A673 (cell line): ENCODE data around the gene PDCD6IP. TPM values are rescaled to one million over a fixed set of nuclear protein-coding genes. Genes with fewer than 3 reads are reported as not detected.

ENCODE experiments used
- BruUV-seq: library from RNA; stranded (reverse); fragments of 400-500 nt; replicated peaks from 2 replicates; lab custom pipeline; 2021; lab: Mats Ljungman, UMichigan
- CTCF ChIA-PET: fragments of 300-600 bp; sonication (Branson Sonifier 250); formaldehyde crosslinking; loops from one replicate; lab custom pipeline; 2022; ENCODE audit warnings: antibody characterized with exemption; lab: Charles Lee
- POLR2A ChIA-PET: fragments of 300-600 bp; sonication (Branson Sonifier 250); formaldehyde crosslinking; loops from one replicate; lab custom pipeline; 2022; ENCODE audit warnings: antibody characterized with exemption; ENCODE audit not compliant: low non-redundant PET; lab: Charles Lee
- DNase-seq: peaks from one replicate; pipeline ENCODE4 v3.0.0-alpha.2; 2015; ENCODE audit warnings: low spot score
- H3K27ac ChIP-seq: fragments of 200-600 bp; sonication (generic); 2 replicates; pipeline ENCODE4 v1.5.1; 2016; ENCODE audit warnings: mixed run types, low read depth, mild to moderate bottlenecking, mixed read lengths, antibody characterized with exemption, low read length; ENCODE audit not compliant: poor library complexity, severe bottlenecking
- H3K27me3 ChIP-seq: fragments of 200-600 bp; sonication (generic); replicated peaks from 2 replicates; pipeline ENCODE4 v1.6.1; 2017; ENCODE audit warnings: mixed run types, low read depth, mild to moderate bottlenecking, mixed read lengths, antibody characterized with exemption, low read length; ENCODE audit not compliant: insufficient read depth, poor library complexity
- H3K36me3 ChIP-seq: fragments of 200-600 bp; sonication (generic); 2 replicates; pipeline ENCODE4 v1.6.1; 2016; ENCODE audit warnings: mixed run types, mild to moderate bottlenecking, mixed read lengths, antibody characterized with exemption, low read length; ENCODE audit not compliant: insufficient read depth, poor library complexity, severe bottlenecking
- H3K4me1 ChIP-seq: fragments of 200-600 bp; sonication (generic); 2 replicates; pipeline ENCODE4 v1.6.1; 2017; ENCODE audit warnings: mixed run types, mild to moderate bottlenecking, mixed read lengths, antibody characterized with exemption, low read length; ENCODE audit not compliant: insufficient read depth, poor library complexity, severe bottlenecking
- H3K4me3 ChIP-seq: fragments of 200-600 bp; sonication (generic); 2 replicates; pipeline ENCODE4 v1.5.1; 2016; ENCODE audit warnings: low read depth, mixed run types, mild to moderate bottlenecking, mixed read lengths, low read length; ENCODE audit not compliant: poor library complexity, severe bottlenecking
- H3K9me3 ChIP-seq: fragments of 200-600 bp; sonication (generic); 2 replicates; pipeline ENCODE4 v1.6.1; 2016; ENCODE audit warnings: mixed run types, low read depth, mild to moderate bottlenecking, mixed read lengths, antibody characterized with exemption, low read length; ENCODE audit not compliant: poor library complexity, severe bottlenecking
- CTCF ChIP-seq: fragments of 300-800, 200-600 bp; sonication (generic); conservative IDR thresholded peaks from 2 replicates; pipeline ENCODE4 v1.5.1; 2017; ENCODE audit warnings: low read depth, mild to moderate bottlenecking, antibody characterized with exemption, low read length, moderate library complexity, mixed read lengths
- EZH2 ChIP-seq: fragments of 200-600 bp; sonication (generic); IDR thresholded peaks from 2 replicates; pipeline ENCODE4 v1.6.1; 2017; ENCODE audit warnings: borderline replicate concordance, low read depth, mild to moderate bottlenecking, mixed read lengths, antibody characterized with exemption, low read length; ENCODE audit not compliant: poor library complexity, severe bottlenecking
- intact Hi-C: fragments of 100-400 bp; cut with micrococcal nuclease; formaldehyde crosslinking; loops from one replicate; pipeline ENCODE4 v1.10.0; 2022; ENCODE audit not compliant: unreplicated experiment
- total RNA-seq: library from RNA; stranded (reverse); gene quantifications from 2 replicates; pipeline ENCODE4 v1.2.3, GENCODE V29; 2021

PDCD6IP gene
- total RNA-seq, 1 experiment from 2014 or later, result 230 TPM

GRCh38 chr3:33790091-33790490, 8.3 kb upstream of the PDCD6IP start:
- CTCF ChIA-PET, result no interaction called here
- no peak overlapping the region for H3K4me3 ChIP-seq
- no peak for DNase-seq
- no peaks in the 10 kb centered on the region for H3K36me3 ChIP-seq
- no TSS peak for BruUV-seq
- H3K27me3 ChIP-seq, result no peaks in the 10 kb centered on the region
- POLR2A ChIA-PET, result no interaction called here
- intact Hi-C loops, result no loop called here
- TF ChIP-seq CTCF (no peak), EZH2 (no peak)
- peaks cover 6% of the 10 kb centered on the region for H3K4me1 ChIP-seq
- no peaks in the 10 kb centered on the region for H3K9me3 ChIP-seq
- H3K27ac ChIP-seq, result no peak overlapping the region

GRCh38 chr3:33791477-33792166, 6.8 kb upstream of the PDCD6IP start:
- TF ChIP-seq CTCF (no peak), EZH2 (no peak)
- Histone ChIP-seq H3K4me1 (peaks cover 6% of the 10 kb centered on the region), H3K27me3 (no peaks in the 10 kb centered on the region), H3K36me3 (no peaks in the 10 kb centered on the region), H3K27ac (no peak overlapping the region), H3K9me3 (no peaks in the 10 kb centered on the region), H3K4me3 (no peak overlapping the region)
- ChIA-PET CTCF (no interaction called here), POLR2A (no interaction called here)
- no peak for DNase-seq
- BruUV-seq, result no TSS peak
- intact Hi-C loops, result no loop called here

- no peaks in the 10 kb centered on the region for H3K9me3 ChIP-seq
- no peak for DNase-seq
- H3K36me3 ChIP-seq, result no peaks in the 10 kb centered on the region
- ChIA-PET CTCF (no interaction called here), POLR2A (no interaction called here)
- intact Hi-C loops, result no loop called here
- no TSS peak for BruUV-seq
- H3K27me3 ChIP-seq, result no peaks in the 10 kb centered on the region
- H3K4me1 ChIP-seq, result peaks cover 3% of the 10 kb centered on the region
- no peak overlapping the region for H3K27ac ChIP-seq
- H3K4me3 ChIP-seq, result no peak overlapping the region
- TF ChIP-seq EZH2 (no peak), CTCF (no peak)
These were observed 6.1 kb upstream of the PDCD6IP start for GRCh38 chr3:33792167-33792892.
